GM21447 (cell line): ENCODE measurements around the gene GPRC5A.
A peak's percentile ranks its signal among the peaks of the same experiment; 100 is the strongest.

Experiments used
- ATAC-seq: cut with Tn5 transposase; IDR thresholded peaks from one replicate; pipeline ENCODE4 v1.9.1; 2021; ENCODE audit not compliant: unreplicated experiment

Gene GPRC5A

GRCh38 chr12:12909228-12909994 is 18.0 kb downstream of the GPRC5A start:
- no peak for ATAC-seq

GRCh38 chr12:12909995-12910420 is 18.6 kb downstream of the GPRC5A start:
- no peak for ATAC-seq

- ATAC-seq = no peak
These were observed 21.3 kb downstream of the GPRC5A start for GRCh38 chr12:12912711-12913110.

- ATAC-seq = no peak
These were observed 24.3 kb downstream of the GPRC5A start for GRCh38 chr12:12915656-12916055.

- ATAC-seq = peak; percentile 93
These were observed 25.0 kb downstream of the GPRC5A start for GRCh38 chr12:12916135-12916944.

GRCh38 chr12:12917517-12917916 is 26.2 kb downstream of the GPRC5A start:
- no peak for ATAC-seq

- ATAC-seq = no peak
These were observed 27.5 kb downstream of the GPRC5A start for GRCh38 chr12:12918781-12919389.

GRCh38 chr12:12919666-12920435 is 28.5 kb downstream of the GPRC5A start:
- no peak for ATAC-seq

- no peak for ATAC-seq
These were observed 30.8 kb downstream of the GPRC5A start for GRCh38 chr12:12922191-12922616.

- no peak for ATAC-seq
These were observed 31.6 kb downstream of the GPRC5A start for GRCh38 chr12:12922978-12923377.

GRCh38 chr12:12924169-12924568 is 32.8 kb downstream of the GPRC5A start:
- no peak for ATAC-seq

- ATAC-seq = no peak
These were observed 34.0 kb downstream of the GPRC5A start for GRCh38 chr12:12925388-12925787.

- ATAC-seq = no peak
These were observed 35.3 kb downstream of the GPRC5A start for GRCh38 chr12:12926571-12927071.

GRCh38 chr12:12927211-12928079 is 36.1 kb downstream of the GPRC5A start:
- ATAC-seq = no peak

GRCh38 chr12:12929696-12930095 is 38.3 kb downstream of the GPRC5A start:
- no peak for ATAC-seq

- ATAC-seq = no peak
These were observed 39.4 kb downstream of the GPRC5A start for GRCh38 chr12:12930633-12931219.

- no peak for ATAC-seq
These were observed 42.4 kb downstream of the GPRC5A start for GRCh38 chr12:12933742-12934141.

- no peak for ATAC-seq
These were observed 43.2 kb downstream of the GPRC5A start for GRCh38 chr12:12934556-12934955.

- ATAC-seq = no peak
These were observed 45.7 kb downstream of the GPRC5A start for GRCh38 chr12:12936983-12937491.
